Lower leg skin (tissue), 4 donors: ENCODE results near the gene CDH13. TPM values are rescaled to one million over a fixed set of nuclear protein-coding genes. Genes with fewer than 3 reads are reported as not detected.

Experiments used
- DNase-seq, 2 donors: peaks; one replicate each; pipeline ENCODE4 v3.0.0-alpha.2; 2019; ENCODE audit warnings: low spot score in 2 of 2
- H3K4me3 ChIP-seq: fragments of 200-600 bp; sonication (generic); 2 replicates; pipeline ENCODE4 v1.5.1; 2017; ENCODE audit warnings: mild to moderate bottlenecking, low read depth; ENCODE audit not compliant: poor library complexity, severe bottlenecking
- CTCF ChIP-seq, 3 donors: fragments of 450-650 bp; IDR thresholded peaks; one replicate each; pipeline ENCODE4 v1.5.1; 2016; ENCODE audit warnings: antibody characterized with exemption in 3 of 3, mild to moderate bottlenecking in 3 of 3, moderate library complexity in 2 of 3
- POLR2A ChIP-seq, 2 donors: fragments of 450-650 bp; IDR thresholded peaks; one replicate each; pipeline ENCODE4 v1.6.1; 2016 to 2017; ENCODE audit warnings: antibody characterized with exemption in 2 of 2, mild to moderate bottlenecking in 1 of 2, moderate library complexity in 1 of 2
- WGBS, 2 donors: methylation state at CpG; one replicate each; pipeline ENCODE4 v1.1.5; 2018; 5-methylcytosine and 5-hydroxymethylcytosine counted together
- intact Hi-C: fragments of 100-400 bp; cut with DNase I; formaldehyde crosslinking; loops from one replicate; pipeline ENCODE4 v1.15.0; 2023; ENCODE audit warnings: low total_unique reads
- total RNA-seq, 4 donors: library from RNA; depleted of rRNA; stranded (reverse); fragments of >200 nt; gene quantifications; one replicate each; pipeline ENCODE4 v1.1.0, GENCODE V29; 2016

CDH13 gene
- total RNA-seq, 4 donors from 2014 or later, result 102 to 246 (median 155) TPM

- intact Hi-C loops, result no loop called here
- H3K4me3 ChIP-seq, result peak within 1 kb of the TSS; percentile 76
- no peak for TF ChIP-seq CTCF (IDR thresholded peaks at IDR 0.05)
- TF ChIP-seq POLR2A (IDR thresholded peaks at IDR 0.05), result no peak
- DNase-seq, result peak; percentile 94 to 99
- 1 to 2% methylated on average over 34 to 36 of the region's 76 CpGs for WGBS, 2 donors
Observed at GRCh38 chr16:83807710-83808572, 1181.2 kb downstream of the CDH13 start, which contains the start of gene HSBP1. HSBP1 (plus strand) TSS chr16:83807978; CDS start chr16:83808077, 99 bp downstream.

- WGBS, 2 donors, result 13 to 17% methylated on average over 11 of the region's 11 CpGs
- TF ChIP-seq CTCF (IDR thresholded peaks at IDR 0.05) (no peak), POLR2A (IDR thresholded peaks at IDR 0.05) (no peak)
- intact Hi-C loops, result no loop called here
- no peak for DNase-seq
- peak overlapping the region; percentile 76 for H3K4me3 ChIP-seq
Observed at GRCh38 chr16:83808573-83809014, 1181.8 kb downstream of the CDH13 start.

GRCh38 chr16:83809092-83809491 lies 1182.3 kb downstream of the CDH13 start:
- H3K4me3 ChIP-seq, result peak overlapping the region; percentile 76
- WGBS, 2 donors, result 80 to 89% methylated on average over 13 of the region's 13 CpGs
- no peak for TF ChIP-seq CTCF (IDR thresholded peaks at IDR 0.05)
- no peak for TF ChIP-seq POLR2A (IDR thresholded peaks at IDR 0.05)
- intact Hi-C loops, result no loop called here
- no peak for DNase-seq

GRCh38 chr16:83810901-83811300 lies 1184.1 kb downstream of the CDH13 start:
- TF ChIP-seq CTCF (IDR thresholded peaks at IDR 0.05) (no peak), POLR2A (IDR thresholded peaks at IDR 0.05) (no peak)
- WGBS, 2 donors, result 46 to 65% methylated on average over 1 of the region's 1 CpG
- no peak overlapping the region for H3K4me3 ChIP-seq
- no peak for DNase-seq
- intact Hi-C loops, result no loop called here

- TF ChIP-seq CTCF (IDR thresholded peaks at IDR 0.05) (no peak), POLR2A (IDR thresholded peaks at IDR 0.05) (no peak)
- intact Hi-C loops, result no loop called here
- DNase-seq, result peak; percentile 43 to 82
- 36 to 38% methylated on average over 13 of the region's 13 CpGs for WGBS, 2 donors
- H3K4me3 ChIP-seq, result no peak overlapping the region
Observed at GRCh38 chr16:83813823-83814658, 1187.3 kb downstream of the CDH13 start.
